GM20000 (cell line): ENCODE data around the gene KRTAP12-3.
"Not testable (repeated sequence)": the region's sequence is repeated elsewhere in the genome, so short reads cannot be mapped to it uniquely, and the experiment has no call there.

Experiments
- DNase-seq: peaks from one replicate; pipeline ENCODE4 v3.0.0; 2012; ENCODE audit warnings: low spot score
- TF ChIP-seq, protein P1 (sequence below): IDR thresholded peaks from 2 replicates; pipeline ENCODE4 v1.5.1; 2012; ENCODE audit warnings: mild to moderate bottlenecking, control low read depth; ENCODE audit errors: extremely low read depth, missing control alignments

The KRTAP12-3 gene

DNA sequence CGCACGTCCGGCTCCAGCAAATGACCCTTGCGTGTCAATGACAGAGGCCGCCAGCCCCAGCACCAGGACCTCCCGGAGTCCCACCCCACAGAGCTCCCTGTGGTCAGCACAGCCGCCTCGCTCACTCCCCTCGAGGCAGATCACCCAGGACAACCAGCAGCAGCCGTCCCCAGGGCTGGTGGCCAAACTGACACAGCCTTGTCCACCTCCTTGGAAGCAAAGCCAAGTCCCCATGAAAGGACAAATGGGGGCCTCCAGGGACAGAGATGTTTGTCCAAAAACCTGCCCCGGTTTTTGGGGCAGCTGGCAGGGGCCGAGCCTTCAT, 18.4 kb upstream of the KRTAP12-3 start:
- no peak for DNase-seq
- TF ChIP-seq, protein P1, sequence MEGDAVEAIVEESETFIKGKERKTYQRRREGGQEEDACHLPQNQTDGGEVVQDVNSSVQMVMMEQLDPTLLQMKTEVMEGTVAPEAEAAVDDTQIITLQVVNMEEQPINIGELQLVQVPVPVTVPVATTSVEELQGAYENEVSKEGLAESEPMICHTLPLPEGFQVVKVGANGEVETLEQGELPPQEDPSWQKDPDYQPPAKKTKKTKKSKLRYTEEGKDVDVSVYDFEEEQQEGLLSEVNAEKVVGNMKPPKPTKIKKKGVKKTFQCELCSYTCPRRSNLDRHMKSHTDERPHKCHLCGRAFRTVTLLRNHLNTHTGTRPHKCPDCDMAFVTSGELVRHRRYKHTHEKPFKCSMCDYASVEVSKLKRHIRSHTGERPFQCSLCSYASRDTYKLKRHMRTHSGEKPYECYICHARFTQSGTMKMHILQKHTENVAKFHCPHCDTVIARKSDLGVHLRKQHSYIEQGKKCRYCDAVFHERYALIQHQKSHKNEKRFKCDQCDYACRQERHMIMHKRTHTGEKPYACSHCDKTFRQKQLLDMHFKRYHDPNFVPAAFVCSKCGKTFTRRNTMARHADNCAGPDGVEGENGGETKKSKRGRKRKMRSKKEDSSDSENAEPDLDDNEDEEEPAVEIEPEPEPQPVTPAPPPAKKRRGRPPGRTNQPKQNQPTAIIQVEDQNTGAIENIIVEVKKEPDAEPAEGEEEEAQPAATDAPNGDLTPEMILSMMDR, result no peak

GRCh38 chr21:44640761-44641160, 17.0 kb upstream of the KRTAP12-3 start:
- no peak for DNase-seq
- TF ChIP-seq, protein P1, result no peak

GRCh38 chr21:44643741-44644310, 13.9 kb upstream of the KRTAP12-3 start:
- TF ChIP-seq, protein P1, result no peak
- DNase-seq, result no peak

GRCh38 chr21:44644878-44645277, 12.9 kb upstream of the KRTAP12-3 start:
- no peak for DNase-seq
- TF ChIP-seq, protein P1, result no peak

DNA sequence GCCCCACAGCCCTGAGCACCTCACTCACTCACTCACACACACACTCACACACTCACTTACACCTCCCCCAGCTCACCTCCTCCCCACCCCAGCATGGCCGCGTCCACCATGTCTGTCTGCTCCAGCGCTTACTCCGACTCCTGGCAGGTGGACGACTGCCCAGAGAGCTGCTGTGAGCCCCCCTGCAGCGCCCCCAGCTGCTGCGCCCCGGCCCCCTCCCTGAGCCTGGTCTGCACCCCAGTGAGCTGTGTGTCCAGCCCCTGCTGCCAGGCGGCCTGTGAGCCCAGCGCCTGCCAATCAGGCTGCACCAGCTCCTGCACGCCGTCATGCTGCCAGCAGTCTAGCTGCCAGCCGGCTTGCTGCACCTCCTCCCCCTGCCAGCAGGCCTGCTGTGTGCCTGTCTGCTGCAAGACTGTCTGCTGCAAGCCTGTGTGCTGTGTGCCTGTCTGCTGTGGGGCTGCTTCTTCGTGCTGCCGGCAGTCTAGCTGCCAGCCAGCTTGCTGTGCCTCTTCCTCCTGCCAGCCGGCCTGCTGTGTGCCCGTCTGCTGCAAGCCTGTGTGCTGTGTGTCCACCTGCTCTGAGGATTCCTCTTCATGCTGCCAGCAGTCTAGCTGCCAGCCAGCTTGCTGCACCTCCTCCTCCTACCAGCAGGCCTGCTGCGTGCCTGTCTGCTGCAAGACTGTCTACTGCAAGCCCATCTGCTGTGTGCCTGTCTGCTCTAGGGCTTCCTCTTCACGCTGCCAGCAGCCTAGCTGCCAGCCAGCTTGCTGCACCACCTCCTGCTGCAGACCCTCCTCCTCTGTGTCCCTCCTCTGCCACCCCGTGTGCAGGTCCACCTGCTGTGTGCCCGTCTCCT, 11.1 kb upstream of the KRTAP12-3 start, which contains the start of gene KRTAP10-11:
Gene KRTAP10-11, plus strand, starts transcription at position 49 of the 856 bp plus-strand sequence. Its CDS starts 45 bp downstream, at position 94.
- DNase-seq, result not testable (repeated sequence)

GRCh38 chr21:44647222-44647552, 10.5 kb upstream of the KRTAP12-3 start:
- DNase-seq, result no peak
- TF ChIP-seq, protein P1, result no peak

- TF ChIP-seq, protein P1, result no peak
These were observed 9.0 kb upstream of the KRTAP12-3 start for GRCh38 chr21:44648557-44649311.

More at GRCh38 chr21:44648557-44649311, 9.0 kb upstream of the KRTAP12-3 start:
- DNase-seq, result no peak
